T-cell (primary cell): ENCODE results near the gene PAX1. TPM values are rescaled to one million over a fixed set of nuclear protein-coding genes. Genes with fewer than 3 reads are reported as not detected.
A peak's percentile ranks its signal among the peaks of the same experiment; 100 is the strongest.

Source experiments
- ATAC-seq, 4 experiments: fragments of 200-7000 bp in 3 of 4; fragments of 150-1000 bp in 1 of 4; cut with Tn5 transposase; replicated peaks in 1 of 4; 1 replicate in 3 of 4; 2 replicates in 1 of 4; pipeline ENCODE4 v1.10.0; 2021; ENCODE audit warnings: moderate library complexity in 3 of 4, mild to moderate bottlenecking in 2 of 4, moderate number of reproducible peaks in 1 of 4
- CTCF ChIA-PET, 2 donors: fragments of 300-600 bp; sonication (Branson Sonifier 250); formaldehyde crosslinking; loops; one replicate each; lab custom pipeline; 2022; ENCODE audit warnings: antibody characterized with exemption in 2 of 2; lab: Charles Lee
- POLR2A ChIA-PET, 2 donors: fragments of 300-600 bp; sonication (Branson Sonifier 250); formaldehyde crosslinking; loops; one replicate each; lab custom pipeline; 2022; ENCODE audit warnings: antibody characterized with exemption in 2 of 2; lab: Charles Lee
- DNase-seq, 35 experiments: peaks; one replicate each; pipeline versions ENCODE4 v3.0.0 to v3.0.0-alpha.2; 2013 to 2023
- H3K27ac ChIP-seq: one replicate; pipeline ENCODE4 v1.5.1; 2013; ENCODE audit warnings: low read length
- H3K27me3 ChIP-seq, 2 experiments: replicated peaks in 1 of 2; 1 replicate in 1 of 2; 2 replicates in 1 of 2; pipeline versions ENCODE4 v1.6.1 to v1.7.0; 2013; ENCODE audit warnings: low read length in 1 of 2, mixed read lengths in 1 of 2; ENCODE audit not compliant: control insufficient read depth in 2 of 2, insufficient read depth in 2 of 2; ENCODE audit errors: extremely low read depth in 1 of 2
- H3K36me3 ChIP-seq, 2 donors: 1 replicate in 1 of 2; 2 replicates in 1 of 2; pipeline versions ENCODE4 v1.6.1 to v1.7.0; 2013; ENCODE audit warnings: low read length in 1 of 2; ENCODE audit not compliant: control insufficient read depth in 2 of 2, insufficient read depth in 1 of 2; ENCODE audit errors: extremely low read depth in 1 of 2
- H3K4me1 ChIP-seq, 2 experiments: 1 replicate in 1 of 2; 2 replicates in 1 of 2; pipeline versions ENCODE4 v1.6.1 to v1.7.0; 2013; ENCODE audit warnings: low read length in 2 of 2, mixed read lengths in 1 of 2; ENCODE audit not compliant: insufficient read depth in 2 of 2, control insufficient read depth in 1 of 2; ENCODE audit errors: extremely low read depth in 1 of 2
- H3K4me3 ChIP-seq, 2 donors: 1 replicate in 1 of 2; 2 replicates in 1 of 2; pipeline versions ENCODE4 v1.5.1 to v1.7.0; 2013; ENCODE audit warnings: mild to moderate bottlenecking in 2 of 2, low read length in 1 of 2, moderate library complexity in 1 of 2; ENCODE audit not compliant: control insufficient read depth in 1 of 2; ENCODE audit errors: extremely low read depth in 1 of 2
- H3K9me3 ChIP-seq: 2 replicates; pipeline ENCODE4 v1.7.0; 2013
- H3K27ac Mint-ChIP-seq, 2 donors: one replicate each; pipeline ENCODE4 v1.8.0; 2020 to 2021; ENCODE audit warnings: mild to moderate bottlenecking in 2 of 2, mixed read lengths in 2 of 2
- H3K27me3 Mint-ChIP-seq, 2 donors: one replicate each; pipeline ENCODE4 v1.8.0; 2021 to 2022; ENCODE audit warnings: mixed read lengths in 2 of 2
- H3K36me3 Mint-ChIP-seq: one replicate; pipeline ENCODE4 v1.8.0; 2021; ENCODE audit warnings: mixed read lengths
- H3K4me1 Mint-ChIP-seq, 3 donors: one replicate each; pipeline ENCODE4 v1.8.0; 2020 to 2022; ENCODE audit warnings: mixed read lengths in 3 of 3, mild to moderate bottlenecking in 1 of 3
- H3K4me3 Mint-ChIP-seq, 3 donors: one replicate each; pipeline ENCODE4 v1.8.0; 2020 to 2022; ENCODE audit warnings: mild to moderate bottlenecking in 3 of 3, mixed read lengths in 3 of 3, moderate library complexity in 3 of 3
- H3K9me3 Mint-ChIP-seq, 3 donors: one replicate each; pipeline ENCODE4 v1.8.0; 2020 to 2022; ENCODE audit warnings: mixed read lengths in 3 of 3
- WGBS: methylation state at CpG from one replicate; pipeline ENCODE4 v1.1.5; 2013; ENCODE audit warnings: missing lambda C conversion rate; ENCODE audit not compliant: insufficient coverage; 5-methylcytosine and 5-hydroxymethylcytosine counted together
- total RNA-seq, 35 experiments: library from RNA in 6 of 35; stranded (reverse) in 6 of 35; fragments of 120-200 nt in 1 of 35; gene quantifications; one replicate each; pipeline versions ENCODE4 v1.2.1 to v1.2.4 and lab custom pipeline; 2013 to 2026

The PAX1 gene
- total RNA-seq, 5 donors from 2014 or later (not counting 1 experiment from before 2014, with no cell fraction given), result not detected

DNA sequence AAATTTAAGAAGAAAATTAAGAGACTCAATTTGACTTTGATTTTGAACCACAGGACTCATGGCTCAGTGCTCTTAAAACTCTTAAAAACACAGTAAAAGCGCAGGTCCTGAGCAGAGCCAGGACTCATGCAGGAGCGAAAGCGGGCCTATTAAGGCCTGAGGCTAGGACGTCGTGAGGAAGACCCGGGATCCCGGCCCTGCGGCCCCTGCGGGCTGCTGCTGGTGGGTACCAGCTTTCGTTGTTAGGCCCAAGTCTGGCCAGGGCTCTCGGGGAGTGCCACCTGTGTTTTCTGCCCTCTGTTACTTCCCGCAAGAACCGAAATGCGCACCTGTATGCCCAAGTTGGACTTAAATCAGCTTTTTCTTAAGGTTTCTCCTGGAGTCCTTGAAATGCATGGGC, 3.4 kb upstream of the PAX1 start:
- H3K4me1 Mint-ChIP-seq, result peaks cover 7 to 14% (median 14%) of the 10 kb centered on the region in 3 donors
- ATAC-seq, result no peak
- 16% methylated on average over 14 of the region's 14 CpGs for WGBS
- peaks cover 54 to 84% of the 10 kb centered on the region in 2 donors for H3K27me3 Mint-ChIP-seq
- no peaks in the 10 kb centered on the region for H3K9me3 Mint-ChIP-seq
- no peaks in the 10 kb centered on the region for H3K4me1 ChIP-seq
- ChIA-PET POLR2A (no interaction called here), CTCF (no interaction called here)
- no peak overlapping the region for H3K4me3 Mint-ChIP-seq
- no peak overlapping the region for H3K27ac ChIP-seq
- H3K27ac Mint-ChIP-seq, result no peak overlapping the region
- H3K36me3 ChIP-seq, result no peaks in the 10 kb centered on the region
- DNase-seq, result no peak
- H3K27me3 ChIP-seq, result peaks cover 10 to 64% of the 10 kb centered on the region in 2 experiments
- H3K4me3 ChIP-seq, result no peak overlapping the region
- H3K9me3 ChIP-seq, result no peaks in the 10 kb centered on the region
- no peaks in the 10 kb centered on the region for H3K36me3 Mint-ChIP-seq

DNA sequence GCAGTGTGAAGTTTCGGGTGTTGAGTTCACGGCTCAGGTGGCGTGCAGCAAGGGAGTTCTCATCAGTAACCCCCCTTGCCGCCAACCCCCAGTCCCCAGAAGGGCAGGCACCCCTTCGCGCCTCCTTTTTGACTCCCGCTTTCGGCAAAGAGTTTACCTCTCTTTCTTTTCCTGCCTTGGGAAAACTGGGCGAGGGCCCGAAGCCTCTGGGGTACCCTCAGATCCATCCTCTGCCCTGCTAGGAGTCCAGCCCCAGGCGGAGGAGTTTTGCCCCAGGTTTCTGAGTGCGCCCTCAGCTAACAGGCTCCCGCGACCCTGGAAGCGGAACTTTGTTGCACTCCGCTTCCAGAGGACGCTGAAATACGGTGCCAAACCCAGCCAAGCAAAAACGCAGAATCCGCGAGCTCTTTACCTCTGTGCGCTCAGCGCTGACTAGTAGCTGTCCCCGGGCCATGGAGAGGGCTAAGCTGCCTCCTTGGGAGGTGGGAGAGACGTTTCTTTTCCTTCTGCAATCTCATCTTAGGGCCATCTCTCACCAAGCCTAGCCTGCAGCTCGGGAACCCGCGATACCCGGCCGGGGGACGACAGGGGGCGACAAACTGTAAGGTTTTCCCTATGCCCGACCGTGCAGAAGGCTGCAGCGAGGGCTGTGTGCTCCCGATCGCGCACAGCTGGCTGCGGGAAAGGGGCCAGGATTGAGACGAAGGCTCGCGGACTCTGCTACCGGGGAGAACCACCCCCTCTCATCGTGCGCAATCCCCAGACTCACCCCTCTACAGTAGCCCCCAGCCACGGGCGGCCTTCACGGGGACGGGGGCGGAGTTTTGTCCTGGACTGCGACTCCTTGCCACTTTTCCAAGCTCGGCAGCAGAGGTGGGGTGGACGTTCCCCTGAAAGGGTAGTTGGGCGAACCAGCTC, 2.7 kb upstream of the PAX1 start:
- peaks cover 7 to 14% (median 14%) of the 10 kb centered on the region in 3 donors for H3K4me1 Mint-ChIP-seq
- H3K4me1 ChIP-seq, result no peaks in the 10 kb centered on the region
- WGBS, result 10% methylated on average over 43 of the region's 54 CpGs
- H3K36me3 Mint-ChIP-seq, result no peaks in the 10 kb centered on the region
- no peaks in the 10 kb centered on the region for H3K9me3 Mint-ChIP-seq
- H3K36me3 ChIP-seq, result no peaks in the 10 kb centered on the region
- peaks cover 14 to 72% of the 10 kb centered on the region in 2 experiments for H3K27me3 ChIP-seq
- peaks cover 59 to 87% of the 10 kb centered on the region in 2 donors for H3K27me3 Mint-ChIP-seq
- POLR2A ChIA-PET, result no interaction called here
- DNase-seq (no peak), ATAC-seq (no peak)
- no peak overlapping the region for H3K4me3 Mint-ChIP-seq
- no peaks in the 10 kb centered on the region for H3K9me3 ChIP-seq
- no peak overlapping the region for H3K27ac Mint-ChIP-seq
- H3K27ac ChIP-seq, result no peak overlapping the region
- CTCF ChIA-PET, result no interaction called here
- H3K4me3 ChIP-seq, result no peak overlapping the region

GRCh38 chr20:21703717-21704407, 1.6 kb upstream of the PAX1 start:
- Mint-ChIP-seq H3K36me3 (no peaks in the 10 kb centered on the region), H3K9me3 (no peaks in the 10 kb centered on the region), H3K4me3 (peak overlapping the region in 1 of 3 donors; percentile 17), H3K27me3 (peaks cover 59 to 87% of the 10 kb centered on the region in 2 donors), H3K27ac (no peak overlapping the region), H3K4me1 (peaks cover 7 to 14% (median 14%) of the 10 kb centered on the region in 3 donors)
- H3K27me3 ChIP-seq, result peaks cover 12 to 76% of the 10 kb centered on the region in 2 experiments
- ChIA-PET POLR2A (no interaction called here), CTCF (no interaction called here)
- H3K36me3 ChIP-seq, result no peaks in the 10 kb centered on the region
- H3K4me3 ChIP-seq, result no peak overlapping the region
- no peak overlapping the region for H3K27ac ChIP-seq
- H3K9me3 ChIP-seq, result no peaks in the 10 kb centered on the region
- WGBS, result 13% methylated on average over 17 of the region's 22 CpGs
- ATAC-seq (no peak), DNase-seq (no peak)
- no peaks in the 10 kb centered on the region for H3K4me1 ChIP-seq

- DNase-seq (no peak), ATAC-seq (no peak)
- ChIA-PET POLR2A (no interaction called here), CTCF (no interaction called here)
- Mint-ChIP-seq H3K27ac (no peak overlapping the region), H3K4me3 (peak overlapping the region in 1 of 3 donors; percentile 17), H3K9me3 (no peaks in the 10 kb centered on the region), H3K27me3 (peaks cover 56 to 84% of the 10 kb centered on the region in 2 donors), H3K36me3 (no peaks in the 10 kb centered on the region), H3K4me1 (peaks cover 7 to 14% (median 14%) of the 10 kb centered on the region in 3 donors)
- 11% methylated on average over 10 of the region's 31 CpGs for WGBS
- Histone ChIP-seq H3K27me3 (peaks cover 15 to 83% of the 10 kb centered on the region in 2 experiments), H3K27ac (no peak overlapping the region), H3K36me3 (no peaks in the 10 kb centered on the region), H3K9me3 (no peaks in the 10 kb centered on the region), H3K4me1 (no peaks in the 10 kb centered on the region), H3K4me3 (no peak overlapping the region)
Observed at GRCh38 chr20:21704408-21705385, 767 bp upstream of the PAX1 start.

DNA sequence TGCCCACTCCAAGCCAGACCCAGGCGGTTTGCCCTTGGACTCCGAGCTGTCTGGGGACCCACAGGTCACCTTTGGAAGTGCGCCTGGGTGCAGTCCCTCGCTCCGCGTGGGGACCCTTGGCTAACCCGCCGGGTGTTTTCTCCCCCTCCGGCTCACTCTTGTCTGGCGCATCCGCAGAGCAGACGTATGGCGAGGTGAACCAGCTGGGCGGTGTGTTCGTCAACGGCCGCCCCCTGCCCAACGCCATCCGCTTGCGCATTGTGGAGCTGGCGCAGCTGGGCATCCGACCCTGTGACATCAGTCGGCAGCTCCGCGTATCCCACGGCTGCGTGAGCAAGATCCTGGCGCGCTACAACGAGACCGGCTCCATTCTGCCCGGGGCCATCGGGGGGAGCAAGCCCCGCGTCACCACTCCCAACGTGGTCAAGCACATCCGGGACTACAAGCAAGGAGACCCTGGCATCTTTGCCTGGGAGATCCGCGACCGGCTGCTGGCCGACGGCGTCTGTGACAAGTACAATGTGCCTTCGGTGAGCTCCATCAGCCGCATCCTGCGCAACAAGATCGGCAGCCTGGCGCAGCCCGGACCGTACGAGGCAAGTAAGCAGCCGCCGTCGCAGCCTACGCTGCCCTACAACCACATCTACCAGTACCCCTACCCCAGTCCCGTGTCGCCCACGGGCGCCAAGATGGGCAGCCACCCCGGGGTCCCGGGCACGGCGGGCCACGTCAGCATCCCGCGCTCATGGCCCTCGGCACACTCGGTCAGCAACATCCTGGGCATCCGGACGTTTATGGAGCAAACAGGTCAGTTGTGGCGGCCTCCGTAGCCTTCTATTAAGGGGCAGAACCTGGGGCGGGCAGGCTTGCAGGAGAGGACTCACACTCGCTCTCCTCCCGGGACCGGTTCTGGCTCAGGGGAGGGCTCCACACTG, 1.1 kb downstream of the PAX1 start:
- Mint-ChIP-seq H3K4me1 (peaks cover 7 to 12% (median 12%) of the 10 kb centered on the region in 3 donors), H3K4me3 (no peak overlapping the region), H3K27ac (no peak overlapping the region), H3K9me3 (no peaks in the 10 kb centered on the region), H3K36me3 (no peaks in the 10 kb centered on the region), H3K27me3 (peaks cover 38 to 82% of the 10 kb centered on the region in 2 donors)
- no peak overlapping the region for H3K4me3 ChIP-seq
- no peak overlapping the region for H3K27ac ChIP-seq
- WGBS, result 10% methylated on average over 76 of the region's 76 CpGs
- DNase-seq (no peak), ATAC-seq (no peak)
- no peaks in the 10 kb centered on the region for H3K9me3 ChIP-seq
- ChIA-PET CTCF (interaction anchor here in 1 of 2 donors (0.6 kb wide), 1 partner anchor 14 kb away, joined by 3 read pairs; no protein-coding TSS in a partner anchor), POLR2A (no interaction called here)
- no peaks in the 10 kb centered on the region for H3K36me3 ChIP-seq
- H3K27me3 ChIP-seq, result peaks cover 13 to 82% of the 10 kb centered on the region in 2 experiments
- H3K4me1 ChIP-seq, result no peaks in the 10 kb centered on the region
